ENCODE data around the gene PAGE2B. TPM values are rescaled to one million over a fixed set of nuclear protein-coding genes. Genes with fewer than 3 reads are reported as not detected.

The PAGE2B gene
- total RNA-seq, 4 donors from 2014 or later, result not detected

DNA sequence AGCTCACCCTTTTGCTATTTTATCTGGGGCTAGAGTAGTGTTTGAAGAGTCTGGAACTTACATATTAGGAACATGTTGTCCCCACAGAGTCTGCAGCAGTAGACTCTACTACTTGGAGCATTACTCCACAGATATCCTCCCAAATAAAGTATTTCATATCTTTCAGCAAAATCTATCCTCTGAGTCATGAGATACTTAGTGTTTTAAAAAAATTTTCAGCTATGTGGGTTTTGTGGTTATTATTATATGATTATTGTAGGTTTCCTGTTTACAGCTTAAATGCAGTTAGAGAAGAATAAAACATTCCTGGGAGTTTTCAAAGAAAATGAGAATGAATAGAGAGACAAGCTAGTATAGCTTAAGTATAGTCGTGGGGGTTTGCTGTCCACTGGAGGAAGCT lies 44.9 kb downstream of the PAGE2B start:
- H3K27ac ChIP-seq, result no peak overlapping the region
- no peak for ATAC-seq
- H3K4me1 ChIP-seq, result no peaks in the 10 kb centered on the region
- no peaks in the 10 kb centered on the region for H3K27me3 ChIP-seq
- WGBS, 2 donors (ENCODE audit: low coverage in 1 of 2), result no CpG with 5 or more reads among the region's 1 CpG
- H3K4me3 ChIP-seq, result no peak overlapping the region
- TF ChIP-seq POLR2AphosphoS5 (IDR thresholded peaks at IDR 0.05) (no peak), POLR2A (IDR thresholded peaks at IDR 0.05) (no peak), EP300 (IDR thresholded peaks at IDR 0.05) (no peak)
- TF ChIP-seq, protein P1, sequence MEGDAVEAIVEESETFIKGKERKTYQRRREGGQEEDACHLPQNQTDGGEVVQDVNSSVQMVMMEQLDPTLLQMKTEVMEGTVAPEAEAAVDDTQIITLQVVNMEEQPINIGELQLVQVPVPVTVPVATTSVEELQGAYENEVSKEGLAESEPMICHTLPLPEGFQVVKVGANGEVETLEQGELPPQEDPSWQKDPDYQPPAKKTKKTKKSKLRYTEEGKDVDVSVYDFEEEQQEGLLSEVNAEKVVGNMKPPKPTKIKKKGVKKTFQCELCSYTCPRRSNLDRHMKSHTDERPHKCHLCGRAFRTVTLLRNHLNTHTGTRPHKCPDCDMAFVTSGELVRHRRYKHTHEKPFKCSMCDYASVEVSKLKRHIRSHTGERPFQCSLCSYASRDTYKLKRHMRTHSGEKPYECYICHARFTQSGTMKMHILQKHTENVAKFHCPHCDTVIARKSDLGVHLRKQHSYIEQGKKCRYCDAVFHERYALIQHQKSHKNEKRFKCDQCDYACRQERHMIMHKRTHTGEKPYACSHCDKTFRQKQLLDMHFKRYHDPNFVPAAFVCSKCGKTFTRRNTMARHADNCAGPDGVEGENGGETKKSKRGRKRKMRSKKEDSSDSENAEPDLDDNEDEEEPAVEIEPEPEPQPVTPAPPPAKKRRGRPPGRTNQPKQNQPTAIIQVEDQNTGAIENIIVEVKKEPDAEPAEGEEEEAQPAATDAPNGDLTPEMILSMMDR (IDR thresholded peaks at IDR 0.05), result no peak
- H3K36me3 ChIP-seq, result no peaks in the 10 kb centered on the region
- no peaks in the 10 kb centered on the region for H3K9me3 ChIP-seq

DNA sequence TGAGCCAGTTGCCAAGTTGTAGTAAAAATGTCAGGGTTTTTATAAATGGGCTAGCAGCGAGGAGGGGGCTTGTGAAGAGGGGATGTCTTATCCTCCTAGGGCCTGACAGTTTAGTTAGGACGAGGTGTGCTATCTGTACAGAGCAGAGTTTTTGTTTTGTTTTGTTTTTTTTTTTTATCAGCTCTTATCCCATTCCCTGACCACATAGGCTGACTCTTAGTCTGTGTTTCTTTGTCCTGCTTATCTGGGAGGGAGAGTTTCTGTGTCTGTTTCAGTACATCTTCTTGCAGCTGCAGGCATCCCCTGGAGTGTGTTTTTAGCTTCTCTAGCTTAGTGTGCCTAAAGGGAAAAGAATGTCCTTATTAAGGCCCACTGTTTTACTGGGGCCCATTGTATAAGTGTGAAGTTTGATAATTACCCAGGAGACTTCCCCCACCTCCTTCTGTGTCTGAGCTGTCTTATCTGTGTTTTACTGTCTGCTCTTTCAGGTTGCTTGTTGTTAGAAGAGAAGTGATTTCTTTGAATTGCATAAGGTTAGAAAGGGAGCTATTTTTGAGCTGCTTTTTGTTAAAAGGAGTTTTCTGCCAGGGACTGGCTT lies 46.0 kb downstream of the PAGE2B start:
- no peak overlapping the region for H3K27ac ChIP-seq
- TF ChIP-seq POLR2AphosphoS5 (IDR thresholded peaks at IDR 0.05) (no peak), EP300 (IDR thresholded peaks at IDR 0.05) (no peak), POLR2A (IDR thresholded peaks at IDR 0.05) (no peak)
- TF ChIP-seq, protein P1 (IDR thresholded peaks at IDR 0.05), result no peak
- no peaks in the 10 kb centered on the region for H3K9me3 ChIP-seq
- ATAC-seq, result no peak
- H3K27me3 ChIP-seq, result no peaks in the 10 kb centered on the region
- H3K4me3 ChIP-seq, result no peak overlapping the region
- H3K4me1 ChIP-seq, result no peaks in the 10 kb centered on the region
- H3K36me3 ChIP-seq, result no peaks in the 10 kb centered on the region
- WGBS, 2 donors (ENCODE audit: low coverage in 1 of 2), result 51 to 80% methylated on average over 1 to 2 of the region's 2 CpGs

- no peak overlapping the region for H3K4me3 ChIP-seq
- no peak for ATAC-seq
- no peaks in the 10 kb centered on the region for H3K4me1 ChIP-seq
- WGBS, 2 donors (ENCODE audit: low coverage in 1 of 2), result 79 to 94% methylated on average over 4 to 7 of the region's 7 CpGs
- no peaks in the 10 kb centered on the region for H3K9me3 ChIP-seq
- no peaks in the 10 kb centered on the region for H3K27me3 ChIP-seq
- no peak overlapping the region for H3K27ac ChIP-seq
- no peaks in the 10 kb centered on the region for H3K36me3 ChIP-seq
- TF ChIP-seq, protein P1 (IDR thresholded peaks at IDR 0.05), result no peak
- no peak for TF ChIP-seq POLR2A (IDR thresholded peaks at IDR 0.05)
- TF ChIP-seq EP300 (IDR thresholded peaks at IDR 0.05), result no peak
- TF ChIP-seq POLR2AphosphoS5 (IDR thresholded peaks at IDR 0.05), result no peak
Measured at GRCh38 chrX:55123900-55124299, 49.1 kb downstream of the PAGE2B start.

DNA sequence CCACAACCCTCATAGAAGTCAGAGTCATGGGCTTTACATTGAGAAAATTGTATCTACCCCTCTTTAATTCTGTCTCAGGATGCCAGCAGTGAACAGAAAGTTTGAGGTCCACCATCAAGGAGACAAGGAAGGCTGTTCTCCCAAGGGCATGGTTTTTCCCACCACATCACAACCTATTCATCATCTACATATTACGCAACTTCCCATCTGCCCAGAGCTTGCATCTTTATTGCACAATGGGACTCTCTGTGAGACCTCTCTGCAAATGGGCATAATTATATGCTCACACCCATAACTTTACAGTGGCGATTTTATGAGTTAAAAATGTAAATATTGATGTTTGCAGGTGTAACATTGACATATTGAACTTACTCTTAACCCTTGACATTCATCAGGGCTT lies 52.9 kb downstream of the PAGE2B start:
- TF ChIP-seq POLR2AphosphoS5 (IDR thresholded peaks at IDR 0.05) (no peak), POLR2A (IDR thresholded peaks at IDR 0.05) (no peak), EP300 (IDR thresholded peaks at IDR 0.05) (no peak)
- TF ChIP-seq, protein P1 (IDR thresholded peaks at IDR 0.05), result no peak
- ATAC-seq, result no peak
- Histone ChIP-seq H3K27ac (no peak overlapping the region), H3K4me3 (no peak overlapping the region), H3K4me1 (no peaks in the 10 kb centered on the region), H3K9me3 (no peaks in the 10 kb centered on the region), H3K27me3 (no peaks in the 10 kb centered on the region), H3K36me3 (no peaks in the 10 kb centered on the region)
- 48 to 60% methylated on average over 1 to 2 of the region's 2 CpGs for WGBS, 2 donors (ENCODE audit: low coverage in 1 of 2)

Other genes starting within 250 kb of the PAGE2B start
- 1 to 10 TPM; 3.4 to 9.7 (median 6.6) TPM for gene TRO, start 154.2 kb upstream of the PAGE2B start, total RNA-seq
- under 1 TPM in 1 of 4 donors, not detected in 3; 0.15 TPM for gene PFKFB1, start 80.8 kb upstream of the PAGE2B start, total RNA-seq
- 1 to 10 TPM; 5.4 to 9.7 (median 6.4) TPM for gene APEX2, start 74.7 kb upstream of the PAGE2B start, total RNA-seq
- 1 to 10 TPM in 2 of 4 donors, under 1 TPM in 1, not detected in 1; 0.39 to 2.2 (median 1.4) TPM for gene ALAS2, start 44.1 kb upstream of the PAGE2B start, total RNA-seq
- not detected for gene PAGE2, start 14.0 kb downstream of the PAGE2B start, total RNA-seq
- not detected for gene PAGE5, start 145.3 kb downstream of the PAGE2B start, total RNA-seq
- not detected for gene PAGE3, start 189.9 kb downstream of the PAGE2B start, total RNA-seq